ENCODE data around the gene LRP8.

LRP8 gene

DNA sequence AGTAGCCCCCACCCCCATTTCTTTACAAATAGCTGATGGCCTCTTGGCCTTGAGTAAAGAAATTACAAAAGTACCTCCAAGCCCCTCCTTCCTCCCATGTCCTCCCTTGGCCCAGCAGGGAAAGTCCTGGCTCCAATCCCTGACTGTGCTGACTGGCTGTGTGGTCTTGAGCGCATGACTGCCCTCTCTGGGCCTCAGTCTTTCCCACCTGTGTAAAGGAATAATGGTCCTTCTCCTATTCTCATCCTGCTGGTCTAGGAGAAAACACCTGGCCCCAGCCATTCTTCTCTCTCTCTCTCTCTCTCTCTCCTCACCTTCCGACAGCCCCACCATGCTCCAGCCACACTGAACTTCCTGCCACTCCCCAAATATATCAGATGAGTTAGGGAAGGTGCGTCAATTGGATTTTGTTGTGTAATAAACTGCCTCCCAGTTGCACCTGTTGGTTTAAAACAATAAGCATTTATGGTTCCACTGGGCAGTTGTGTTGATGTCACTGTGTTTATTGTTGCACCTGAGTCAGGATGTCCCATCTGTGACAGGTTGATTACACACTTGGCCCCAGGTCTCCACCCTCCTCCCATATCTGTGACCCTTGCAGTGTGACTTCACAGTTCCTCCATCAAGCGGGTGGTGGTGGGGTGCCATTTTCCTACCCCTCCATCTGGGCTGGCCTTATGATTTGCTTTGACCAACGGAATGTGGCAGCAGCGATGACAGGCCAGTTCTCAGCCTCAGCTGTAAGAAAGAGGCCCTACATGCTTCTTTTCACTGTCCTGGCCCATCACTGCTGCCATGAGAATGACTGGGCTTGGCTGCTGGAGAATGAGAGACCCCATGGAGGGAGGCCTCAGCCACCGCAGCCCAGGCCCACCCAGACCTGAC is 22.3 kb upstream of the LRP8 start:
- no peaks in the 10 kb centered on the region for H3K36me3 ChIP-seq (ENCODE audit: control insufficient read depth, insufficient read depth, low read length)
- no peak for DNase-seq (ENCODE audit: extremely low read depth, insufficient read length)
- H3K27me3 ChIP-seq (replicated peaks; ENCODE audit: control insufficient read depth, insufficient read depth, low read length) = no peaks in the 10 kb centered on the region
- TF ChIP-seq CTCF (IDR thresholded peaks at IDR 0.05; ENCODE audit: insufficient read depth, low read length, poor library complexity, severe bottlenecking) = no peak
- H3K4me3 ChIP-seq (replicated peaks; ENCODE audit: low read depth, low read length) = no peak overlapping the region

DNA sequence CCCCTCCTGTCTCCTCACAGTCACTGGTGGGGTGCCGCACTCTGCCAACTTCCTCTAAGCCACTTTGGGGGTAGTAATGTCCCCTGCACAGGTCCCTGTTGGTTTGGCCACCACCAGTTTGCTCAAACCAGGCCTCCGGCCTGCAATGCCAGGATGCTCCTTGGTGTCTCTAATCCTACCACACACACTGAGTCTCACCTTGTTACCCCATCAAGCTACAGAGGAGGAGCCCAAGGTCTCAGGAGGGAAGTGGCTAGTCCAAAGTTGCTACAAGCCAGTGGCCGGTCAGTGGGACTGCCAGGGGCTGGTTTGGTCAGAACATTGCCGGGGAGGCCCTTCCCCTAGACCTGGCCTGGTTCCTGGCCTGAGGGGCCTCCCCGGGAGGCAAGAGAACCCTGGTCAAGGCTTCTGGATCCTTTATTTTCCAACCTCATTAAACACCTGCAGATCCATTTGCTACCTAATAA is 21.5 kb upstream of the LRP8 start:
- TF ChIP-seq CTCF (IDR thresholded peaks at IDR 0.05; ENCODE audit: insufficient read depth, low read length, poor library complexity, severe bottlenecking) = no peak
- H3K36me3 ChIP-seq (ENCODE audit: control insufficient read depth, insufficient read depth, low read length) = no peaks in the 10 kb centered on the region
- no peaks in the 10 kb centered on the region for H3K27me3 ChIP-seq (replicated peaks; ENCODE audit: control insufficient read depth, insufficient read depth, low read length)
- DNase-seq (ENCODE audit: extremely low read depth, insufficient read length) = no peak
- no peak overlapping the region for H3K4me3 ChIP-seq (replicated peaks; ENCODE audit: low read depth, low read length)

DNA sequence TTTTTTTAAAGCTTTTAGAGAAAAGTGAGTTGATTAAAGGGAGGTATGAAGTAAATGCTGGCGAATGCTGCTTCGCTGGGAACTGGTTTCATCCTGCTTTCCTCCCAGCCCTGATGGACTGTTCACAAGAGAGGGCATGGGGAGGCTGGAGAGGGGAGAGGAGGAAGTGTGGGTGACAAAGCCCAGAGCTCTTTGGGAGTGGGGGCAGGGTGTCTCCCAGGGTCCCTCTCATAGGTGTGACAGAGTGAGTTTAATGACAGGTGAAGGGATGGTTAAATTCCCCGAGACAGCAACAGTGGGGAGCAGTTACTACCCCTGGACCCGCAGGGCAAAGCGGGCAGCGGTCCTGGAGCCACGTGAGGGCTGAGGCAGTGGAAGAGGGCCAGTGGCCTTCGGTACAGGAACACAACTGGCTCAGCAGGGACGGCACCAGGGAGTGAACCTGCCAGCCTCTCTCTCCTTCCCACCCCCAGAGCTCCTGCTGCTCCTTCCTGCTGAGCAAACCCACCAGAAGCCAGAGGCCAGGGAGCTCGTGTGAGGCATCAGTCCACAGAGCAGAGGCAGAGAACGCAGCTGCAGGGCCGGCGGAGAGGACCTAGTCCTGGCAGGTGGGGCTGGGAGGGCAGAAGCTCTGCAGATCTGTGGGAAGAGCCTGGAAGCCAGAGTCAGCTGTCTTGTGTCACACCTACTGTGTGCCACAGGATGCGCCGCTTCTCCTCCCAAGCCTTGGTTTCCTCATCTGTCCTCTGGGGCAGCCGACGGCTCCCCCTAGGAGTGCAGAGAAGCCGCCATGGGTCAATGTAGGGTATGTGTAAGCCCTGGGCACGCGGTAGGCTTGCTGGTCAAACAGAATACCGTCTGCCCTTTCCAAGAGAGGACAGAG is 20.9 kb upstream of the LRP8 start:
- Histone ChIP-seq H3K27me3 (replicated peaks; ENCODE audit: control insufficient read depth, insufficient read depth, low read length) (no peaks in the 10 kb centered on the region), H3K36me3 (ENCODE audit: control insufficient read depth, insufficient read depth, low read length) (no peaks in the 10 kb centered on the region), H3K4me3 (replicated peaks; ENCODE audit: low read depth, low read length) (no peak overlapping the region)
- no peak for TF ChIP-seq CTCF (IDR thresholded peaks at IDR 0.05; ENCODE audit: insufficient read depth, low read length, poor library complexity, severe bottlenecking)
- no peak for DNase-seq (ENCODE audit: extremely low read depth, insufficient read length)

GRCh38 chr1:53346814-53347176 is 18.9 kb upstream of the LRP8 start:
- no peak for TF ChIP-seq CTCF (IDR thresholded peaks at IDR 0.05; ENCODE audit: insufficient read depth, low read length, poor library complexity, severe bottlenecking)
- DNase-seq (ENCODE audit: extremely low read depth, insufficient read length) = no peak
- Histone ChIP-seq H3K4me3 (replicated peaks; ENCODE audit: low read depth, low read length) (no peak overlapping the region), H3K27me3 (replicated peaks; ENCODE audit: control insufficient read depth, insufficient read depth, low read length) (no peaks in the 10 kb centered on the region), H3K36me3 (ENCODE audit: control insufficient read depth, insufficient read depth, low read length) (no peaks in the 10 kb centered on the region)

GRCh38 chr1:53345996-53346813 is 18.3 kb upstream of the LRP8 start:
- H3K4me3 ChIP-seq (replicated peaks; ENCODE audit: low read depth, low read length) = no peak overlapping the region
- no peak for TF ChIP-seq CTCF (IDR thresholded peaks at IDR 0.05; ENCODE audit: insufficient read depth, low read length, poor library complexity, severe bottlenecking)
- H3K27me3 ChIP-seq (replicated peaks; ENCODE audit: control insufficient read depth, insufficient read depth, low read length) = no peaks in the 10 kb centered on the region
- no peak for DNase-seq (ENCODE audit: extremely low read depth, insufficient read length)
- H3K36me3 ChIP-seq (ENCODE audit: control insufficient read depth, insufficient read depth, low read length) = no peaks in the 10 kb centered on the region
